RWPE2 (cell line): Measurements from ENCODE around the gene ZBTB43.

Experiments
- ATAC-seq: fragments of 200-7000 bp; cut with Tn5 transposase; 3 replicates; pipeline ENCODE4 v1.9.1; 2021; ENCODE audit warnings: low read depth
- DNase-seq: peaks from one replicate; pipeline ENCODE4 v3.0.0-alpha.2; 2020; ENCODE audit warnings: low spot score
- H3K27ac ChIP-seq: fragments of 450-650 bp; 2 replicates; pipeline ENCODE4 v1.5.1; 2017; ENCODE audit warnings: mild to moderate bottlenecking; ENCODE audit not compliant: poor library complexity, severe bottlenecking
- H3K27me3 ChIP-seq: fragments of 250-450 bp; sonication (Bioruptor Pico); 2 replicates; pipeline ENCODE4 v1.5.1; 2021; ENCODE audit warnings: mild to moderate bottlenecking, moderate library complexity; ENCODE audit not compliant: insufficient read depth, poor library complexity, severe bottlenecking
- H3K36me3 ChIP-seq: fragments of 250-450 bp; sonication (Bioruptor Pico); 2 replicates; pipeline ENCODE4 v1.5.1; 2020; ENCODE audit warnings: low read depth, mild to moderate bottlenecking, moderate library complexity
- H3K4me1 ChIP-seq: fragments of 250-450 bp; sonication (Bioruptor Pico); 2 replicates; pipeline ENCODE4 v1.5.1; 2021; ENCODE audit warnings: mild to moderate bottlenecking, moderate library complexity; ENCODE audit not compliant: insufficient read depth, poor library complexity, severe bottlenecking
- H3K4me3 ChIP-seq: fragments of 250-450 bp; sonication (Bioruptor Pico); 2 replicates; pipeline ENCODE4 v1.5.1; 2021; ENCODE audit warnings: mild to moderate bottlenecking, moderate library complexity; ENCODE audit not compliant: severe bottlenecking
- H3K9me3 ChIP-seq: fragments of 250-450 bp; sonication (Bioruptor Pico); 2 replicates; pipeline ENCODE4 v1.5.1; 2021; ENCODE audit warnings: mild to moderate bottlenecking, moderate library complexity; ENCODE audit not compliant: severe bottlenecking
- TF ChIP-seq, protein P1 (sequence below): fragments of 450-650 bp; IDR thresholded peaks from one replicate; pipeline ENCODE4 v1.5.1; 2017; ENCODE audit warnings: mild to moderate bottlenecking, moderate library complexity; ENCODE audit not compliant: poor library complexity, severe bottlenecking

Gene ZBTB43

DNA sequence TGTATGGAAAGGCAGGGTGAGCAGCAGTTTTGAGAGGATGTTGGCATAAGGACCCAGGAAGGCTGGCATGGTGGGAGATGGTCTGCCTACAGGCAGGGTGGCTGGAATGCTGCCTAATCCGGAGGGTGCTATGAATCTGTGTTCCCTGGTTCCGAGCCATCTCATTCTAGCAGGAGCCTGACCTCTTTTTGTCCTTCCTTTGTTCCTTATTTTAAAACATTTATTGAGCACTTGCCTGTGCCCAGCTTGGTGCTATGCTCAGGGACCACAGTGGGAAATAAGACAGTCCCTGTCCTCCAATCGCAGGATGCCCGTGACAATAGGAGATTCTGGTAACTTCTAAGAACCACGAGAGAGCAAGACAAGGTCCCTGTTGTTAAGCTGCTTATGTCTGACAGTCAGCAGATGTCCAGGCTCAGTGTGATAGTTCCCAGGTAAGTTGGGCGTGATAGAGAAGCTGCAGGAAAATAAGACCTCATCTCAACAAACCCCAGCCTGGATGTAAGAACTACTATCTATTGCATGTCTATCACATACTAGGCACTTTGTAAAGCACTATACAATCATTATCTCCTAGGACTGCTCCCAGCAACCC lies 46.5 kb downstream of the ZBTB43 start:
- no peaks in the 10 kb centered on the region for H3K4me1 ChIP-seq
- no peak for DNase-seq
- ATAC-seq = no peak
- no peaks in the 10 kb centered on the region for H3K9me3 ChIP-seq
- H3K4me3 ChIP-seq = no peak overlapping the region
- H3K36me3 ChIP-seq = no peaks in the 10 kb centered on the region
- H3K27me3 ChIP-seq = no peaks in the 10 kb centered on the region
- TF ChIP-seq, protein P1, sequence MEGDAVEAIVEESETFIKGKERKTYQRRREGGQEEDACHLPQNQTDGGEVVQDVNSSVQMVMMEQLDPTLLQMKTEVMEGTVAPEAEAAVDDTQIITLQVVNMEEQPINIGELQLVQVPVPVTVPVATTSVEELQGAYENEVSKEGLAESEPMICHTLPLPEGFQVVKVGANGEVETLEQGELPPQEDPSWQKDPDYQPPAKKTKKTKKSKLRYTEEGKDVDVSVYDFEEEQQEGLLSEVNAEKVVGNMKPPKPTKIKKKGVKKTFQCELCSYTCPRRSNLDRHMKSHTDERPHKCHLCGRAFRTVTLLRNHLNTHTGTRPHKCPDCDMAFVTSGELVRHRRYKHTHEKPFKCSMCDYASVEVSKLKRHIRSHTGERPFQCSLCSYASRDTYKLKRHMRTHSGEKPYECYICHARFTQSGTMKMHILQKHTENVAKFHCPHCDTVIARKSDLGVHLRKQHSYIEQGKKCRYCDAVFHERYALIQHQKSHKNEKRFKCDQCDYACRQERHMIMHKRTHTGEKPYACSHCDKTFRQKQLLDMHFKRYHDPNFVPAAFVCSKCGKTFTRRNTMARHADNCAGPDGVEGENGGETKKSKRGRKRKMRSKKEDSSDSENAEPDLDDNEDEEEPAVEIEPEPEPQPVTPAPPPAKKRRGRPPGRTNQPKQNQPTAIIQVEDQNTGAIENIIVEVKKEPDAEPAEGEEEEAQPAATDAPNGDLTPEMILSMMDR = no peak
- H3K27ac ChIP-seq = no peak overlapping the region

GRCh38 chr9:126852086-126852688 lies 47.3 kb downstream of the ZBTB43 start:
- Histone ChIP-seq H3K27me3 (no peaks in the 10 kb centered on the region), H3K9me3 (no peaks in the 10 kb centered on the region), H3K4me1 (no peaks in the 10 kb centered on the region), H3K36me3 (no peaks in the 10 kb centered on the region), H3K4me3 (no peak overlapping the region), H3K27ac (no peak overlapping the region)
- TF ChIP-seq, protein P1 = no peak
- ATAC-seq = no peak
- no peak for DNase-seq

DNA sequence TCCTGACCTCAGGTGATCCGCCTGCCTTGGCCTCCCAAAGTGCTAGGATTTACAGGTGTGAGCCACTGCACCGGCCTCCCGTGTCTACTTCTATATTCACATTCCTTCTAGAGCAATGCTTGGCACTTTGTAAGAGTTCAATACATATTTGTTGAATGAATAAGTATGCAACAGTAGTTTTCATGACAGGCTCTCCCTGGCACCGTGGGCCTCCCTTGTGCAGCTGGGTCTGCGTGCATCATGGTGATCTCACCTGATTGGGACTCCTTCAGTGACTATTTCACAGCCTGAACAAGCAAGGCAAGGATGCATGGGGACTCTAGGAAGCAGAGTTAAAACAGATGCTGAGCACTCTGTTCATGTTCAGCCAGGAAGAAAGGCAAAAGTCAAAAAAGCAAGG lies 48.8 kb downstream of the ZBTB43 start:
- peak; percentile 80 for ATAC-seq
- Histone ChIP-seq H3K27me3 (no peaks in the 10 kb centered on the region), H3K4me1 (no peaks in the 10 kb centered on the region), H3K36me3 (no peaks in the 10 kb centered on the region), H3K4me3 (no peak overlapping the region), H3K9me3 (no peaks in the 10 kb centered on the region), H3K27ac (no peak overlapping the region)
- DNase-seq = no peak
- TF ChIP-seq, protein P1 = no peak

DNA sequence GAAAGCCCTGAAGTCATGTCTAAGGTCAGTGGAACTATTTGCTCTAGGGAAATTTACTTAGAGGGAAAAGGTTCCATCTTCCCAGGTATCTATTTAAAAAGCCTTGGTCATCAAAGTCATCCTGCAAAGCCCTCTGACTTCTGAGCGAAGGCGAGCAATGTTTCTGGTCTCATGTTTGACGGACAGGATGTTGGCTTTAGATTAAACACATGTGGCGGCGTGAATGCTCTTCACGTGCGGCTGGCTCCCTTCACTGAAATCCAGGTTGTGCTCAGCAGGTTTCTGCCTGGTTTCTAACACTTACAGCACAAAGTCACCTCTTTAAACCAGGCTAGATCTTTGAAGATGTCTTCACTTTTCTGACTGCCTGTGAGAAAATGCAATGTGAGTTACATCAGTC lies 49.9 kb downstream of the ZBTB43 start:
- Histone ChIP-seq H3K4me3 (no peak overlapping the region), H3K4me1 (no peaks in the 10 kb centered on the region), H3K36me3 (no peaks in the 10 kb centered on the region), H3K27ac (no peak overlapping the region), H3K27me3 (no peaks in the 10 kb centered on the region), H3K9me3 (no peaks in the 10 kb centered on the region)
- TF ChIP-seq, protein P1 = no peak
- ATAC-seq (no peak), DNase-seq (no peak)

DNA sequence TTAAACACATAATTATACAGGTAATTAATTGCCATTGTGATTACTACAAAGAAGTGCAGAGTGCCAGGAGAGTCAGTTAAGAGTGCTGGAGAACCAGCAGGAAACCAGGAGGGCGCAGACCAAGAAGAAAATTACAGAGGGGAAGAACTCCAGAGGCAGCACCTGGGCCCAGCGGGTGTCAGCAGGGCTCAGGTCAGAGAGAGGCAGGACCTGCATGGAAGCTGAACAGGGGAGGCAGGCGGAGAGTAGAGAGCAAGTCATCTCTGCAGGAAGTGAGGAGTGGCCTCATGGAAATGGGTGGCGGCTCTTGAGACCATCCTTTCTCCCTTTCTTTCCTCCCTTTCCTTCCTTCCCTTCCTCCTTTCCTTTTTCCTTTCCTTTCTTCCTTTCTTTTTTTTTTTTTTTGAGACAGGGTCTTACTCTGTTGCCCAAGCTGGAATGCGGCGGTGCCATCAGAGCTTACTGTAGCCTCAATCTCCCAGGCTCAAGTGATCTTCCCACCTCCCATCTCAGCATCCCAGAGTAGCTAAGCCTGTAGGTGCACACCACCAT lies 51.6 kb downstream of the ZBTB43 start:
- TF ChIP-seq, protein P1 = no peak
- H3K36me3 ChIP-seq = no peaks in the 10 kb centered on the region

More for the DNA sequence above, 51.6 kb downstream of the ZBTB43 start:
- H3K4me3 ChIP-seq = no peak overlapping the region
- no peaks in the 10 kb centered on the region for H3K4me1 ChIP-seq
- no peaks in the 10 kb centered on the region for H3K27me3 ChIP-seq
- H3K9me3 ChIP-seq = no peaks in the 10 kb centered on the region
- H3K27ac ChIP-seq = no peak overlapping the region
- DNase-seq (no peak), ATAC-seq (no peak)
